B cell (primary cell): ENCODE measurements around the gene ABI2. TPM values are rescaled to one million over a fixed set of nuclear protein-coding genes. Genes with fewer than 3 reads are reported as not detected.
"Not testable (repeated sequence)": the region's sequence is repeated elsewhere in the genome, so short reads cannot be mapped to it uniquely, and the experiment has no call there.

Experiments
- ATAC-seq: fragments of 200-7000 bp; cut with Tn5 transposase; one replicate; pipeline ENCODE4 v1.10.0; 2021; ENCODE audit warnings: low read depth, mild to moderate bottlenecking, moderate number of reproducible peaks, moderate library complexity
- CTCF ChIA-PET: fragments of 350-600 bp; sonication (Branson Sonifier 250); formaldehyde crosslinking; loops from one replicate; lab custom pipeline; 2021; ENCODE audit warnings: antibody characterized with exemption, inconsistent platforms; lab: Charles Lee
- POLR2A ChIA-PET: fragments of 350-600 bp; sonication (Branson Sonifier 250); formaldehyde crosslinking; loops from one replicate; lab custom pipeline; 2021; ENCODE audit warnings: antibody characterized with exemption; lab: Charles Lee
- DNase-seq: peaks from one replicate; pipeline ENCODE4 v3.0.0; 2013
- H2AFZ ChIP-seq: 2 replicates; pipeline ENCODE4 v1.6.1; 2012; ENCODE audit warnings: mild to moderate bottlenecking, low read depth, low read length; ENCODE audit not compliant: insufficient read depth, poor library complexity, severe bottlenecking
- H3K27ac ChIP-seq, 2 donors: 1 replicate in 1 of 2; 2 replicates in 1 of 2; pipeline ENCODE4 v1.5.1; 2012 to 2013; ENCODE audit warnings: low read length in 2 of 2, mild to moderate bottlenecking in 2 of 2, moderate library complexity in 1 of 2
- H3K27me3 ChIP-seq, 4 experiments: fragments of 200-600 bp in 1 of 4; sonication (generic) in 1 of 4; replicated peaks in 1 of 4; 1 replicate in 2 of 4; 2 replicates in 2 of 4; pipeline versions ENCODE4 v1.6.1 to v1.7.0; 2013 to 2016; ENCODE audit warnings: low read length in 3 of 4, mild to moderate bottlenecking in 2 of 4, mixed read lengths in 1 of 4, moderate library complexity in 1 of 4; ENCODE audit not compliant: insufficient read depth in 4 of 4, control insufficient read depth in 3 of 4; ENCODE audit errors: control extremely low read depth in 1 of 4
- H3K36me3 ChIP-seq, 2 experiments: replicated peaks in 1 of 2; 1 replicate in 1 of 2; 2 replicates in 1 of 2; pipeline versions ENCODE4 v1.6.1 to v1.7.1; 2013; ENCODE audit warnings: low read length in 1 of 2; ENCODE audit not compliant: insufficient read depth in 2 of 2, control insufficient read depth in 1 of 2; ENCODE audit errors: control extremely low read depth in 1 of 2, extremely low read depth in 1 of 2
- H3K4me1 ChIP-seq, 2 donors: fragments of 200-600 bp in 1 of 2; sonication (generic) in 1 of 2; 1 replicate in 1 of 2; 2 replicates in 1 of 2; pipeline versions ENCODE4 v1.5.1 to v1.6.1; 2013 to 2017; ENCODE audit warnings: low read length in 2 of 2; ENCODE audit not compliant: control insufficient read depth in 2 of 2, insufficient read depth in 2 of 2
- H3K4me2 ChIP-seq: replicated peaks from 2 replicates; pipeline ENCODE3; 2012; ENCODE audit warnings: mild to moderate bottlenecking, low read depth, low read length; ENCODE audit not compliant: poor library complexity, severe bottlenecking
- H3K4me3 ChIP-seq, 5 experiments: fragments of 200-600 bp in 1 of 5; sonication (generic) in 1 of 5; 1 replicate in 3 of 5; 2 replicates in 2 of 5; pipeline versions ENCODE4 v1.5.1 to v1.7.0; 2011 to 2016; ENCODE audit warnings: low read length in 4 of 5, mild to moderate bottlenecking in 4 of 5, low read depth in 2 of 5, control low read depth in 1 of 5, moderate library complexity in 1 of 5; ENCODE audit not compliant: insufficient read depth in 1 of 5; ENCODE audit errors: control extremely low read depth in 1 of 5, extremely low read depth in 1 of 5
- H3K79me2 ChIP-seq: fragments of 200-600 bp; sonication (generic); one replicate; pipeline ENCODE4 v1.6.0; 2016; ENCODE audit warnings: low read length; ENCODE audit not compliant: control insufficient read depth, insufficient read depth
- H3K9ac ChIP-seq: fragments of 200-600 bp; sonication (generic); 2 replicates; pipeline ENCODE4 v1.6.1; 2017; ENCODE audit warnings: mild to moderate bottlenecking, low read length, moderate library complexity
- H3K9me3 ChIP-seq, 3 donors: one replicate each; pipeline versions ENCODE4 v1.6.1 to v1.7.1; 2013; ENCODE audit warnings: low read length in 2 of 3; ENCODE audit not compliant: control insufficient read depth in 2 of 3, insufficient read depth in 1 of 3; ENCODE audit errors: control extremely low read depth in 1 of 3
- H4K20me1 ChIP-seq: 2 replicates; pipeline ENCODE4 v1.6.0; 2012; ENCODE audit warnings: mild to moderate bottlenecking, low read length; ENCODE audit not compliant: insufficient read depth, control insufficient read depth, poor library complexity, severe bottlenecking
- H3K27ac Mint-ChIP-seq: one replicate; pipeline ENCODE4 v1.8.0; 2021; ENCODE audit warnings: mixed read lengths
- H3K27me3 Mint-ChIP-seq: one replicate; pipeline ENCODE4 v1.8.0; 2021; ENCODE audit warnings: mixed read lengths
- H3K4me1 Mint-ChIP-seq: one replicate; pipeline ENCODE4 v1.8.0; 2021; ENCODE audit warnings: mixed read lengths
- H3K4me3 Mint-ChIP-seq: one replicate; pipeline ENCODE4 v1.8.0; 2021; ENCODE audit warnings: mixed read lengths
- H3K9me3 Mint-ChIP-seq: one replicate; pipeline ENCODE4 v1.8.0; 2022; ENCODE audit warnings: mixed read lengths; ENCODE audit not compliant: insufficient read depth
- CTCF ChIP-seq: fragments of 200-600 bp; IDR thresholded peaks from one replicate; pipeline ENCODE4 v1.8.0; 2022; ENCODE audit warnings: antibody characterized with exemption, mild to moderate bottlenecking
- EZH2 ChIP-seq: IDR thresholded peaks from 2 replicates; pipeline ENCODE4 v1.6.1; 2012; ENCODE audit warnings: borderline replicate concordance, low read depth, mild to moderate bottlenecking, moderate library complexity, low read length; ENCODE audit not compliant: insufficient read depth, poor library complexity, severe bottlenecking
- WGBS: methylation state at CpG from one replicate; pipeline ENCODE4 v1.1.5; 2013; ENCODE audit warnings: missing lambda C conversion rate; ENCODE audit not compliant: insufficient coverage; 5-methylcytosine and 5-hydroxymethylcytosine counted together
- intact Hi-C: fragments of 100-400 bp; cut with micrococcal nuclease; formaldehyde crosslinking; loops from one replicate; pipeline ENCODE4 v1.10.0; 2022
- polyA plus RNA-seq: library from polyadenylated mRNA; depleted of rRNA; stranded (reverse); fragments of >200 nt; gene quantifications from 2 replicates; pipeline ENCODE4 v1.2.3, GENCODE V29; 2012
- total RNA-seq, 2 donors: library from RNA; stranded (reverse); fragments of 120-200 nt in 1 of 2; gene quantifications; 1 replicate in 1 of 2; 2 replicates in 1 of 2; pipeline versions ENCODE4 v1.2.3 to v1.2.4, GENCODE V29; 2013 to 2022

The ABI2 gene
- total and polyA plus RNA-seq, 2 donors (not counting 1 experiment from before 2014, with no cell fraction given) = 6.8 to 32.7 TPM

- no peak overlapping the region for H3K4me3 ChIP-seq
- H3K4me1 ChIP-seq = no peaks in the 10 kb centered on the region
- ATAC-seq (no peak), DNase-seq (no peak)
- POLR2A ChIA-PET = no interaction called here
- no peak overlapping the region for H3K27ac Mint-ChIP-seq
- no peaks in the 10 kb centered on the region for H4K20me1 ChIP-seq
- intact Hi-C loops = no loop called here
- H3K79me2 ChIP-seq = no peaks in the 10 kb centered on the region
- no peaks in the 10 kb centered on the region for H3K27me3 ChIP-seq
- no peaks in the 10 kb centered on the region for H3K27me3 Mint-ChIP-seq
- no peak overlapping the region for H3K9ac ChIP-seq
- no peaks in the 10 kb centered on the region for H3K9me3 ChIP-seq
- no peaks in the 10 kb centered on the region for H3K4me1 Mint-ChIP-seq
- peaks cover 0 to 4% of the 10 kb centered on the region in 2 experiments for H3K36me3 ChIP-seq
- WGBS = 100% methylated on average over 2 of the region's 2 CpGs
- CTCF ChIA-PET = interaction anchor here (1.0 kb wide), 1 partner anchor 96 kb away, joined by 3 read pairs; no protein-coding TSS in a partner anchor
- no peak overlapping the region for H3K27ac ChIP-seq
- TF ChIP-seq EZH2 = no peak
- TF ChIP-seq CTCF = no peak
- no peak overlapping the region for H3K4me2 ChIP-seq
- H3K4me3 Mint-ChIP-seq = no peak overlapping the region
- H2AFZ ChIP-seq = no peak overlapping the region
- no peaks in the 10 kb centered on the region for H3K9me3 Mint-ChIP-seq
These were observed 98.9 kb downstream of the ABI2 start for GRCh38 chr2:203427061-203427460.

- intact Hi-C loops, H3K27ac ChIP-seq, CTCF ChIA-PET, H3K27me3 Mint-ChIP-seq, H3K36me3 ChIP-seq, ATAC-seq, DNase-seq, H3K27me3 ChIP-seq, H3K4me1 Mint-ChIP-seq, H3K4me1 ChIP-seq, H3K27ac Mint-ChIP-seq, H4K20me1 ChIP-seq, H3K79me2 ChIP-seq, H3K9me3 ChIP-seq, H3K4me2 ChIP-seq, H3K4me3 Mint-ChIP-seq, H3K9ac ChIP-seq, H3K9me3 Mint-ChIP-seq, H2AFZ ChIP-seq, H3K4me3 ChIP-seq: not testable (repeated sequence)
- 100% methylated on average over 2 of the region's 4 CpGs for WGBS
- POLR2A ChIA-PET = interaction anchor here (0.7 kb wide), 1 partner anchor 17 kb away, joined by 4 read pairs; no protein-coding TSS in a partner anchor
These were observed 101.4 kb downstream of the ABI2 start for GRCh38 chr2:203429643-203430042.
